ENCODE results near the gene DYNC1I2.

The DYNC1I2 gene

GRCh38 chr2:171787333-171788072, 100.2 kb downstream of the DYNC1I2 start:
- no peaks in the 10 kb centered on the region for H3K79me2 ChIP-seq (ENCODE audit: insufficient read depth, low read depth)
- no peak overlapping the region for H3K4me2 ChIP-seq
- TF ChIP-seq CTCF (conservative IDR thresholded peaks at IDR 0.05; ENCODE audit: low read depth, low read length) = no peak
- H3K4me1 ChIP-seq (ENCODE audit: low read depth, poor library complexity, severe bottlenecking) = no peaks in the 10 kb centered on the region
- H4K20me1 ChIP-seq (ENCODE audit: insufficient read depth) = no peaks in the 10 kb centered on the region
- no peak overlapping the region for H3K9ac ChIP-seq
- H3K36me3 ChIP-seq (ENCODE audit: insufficient read depth) = no peaks in the 10 kb centered on the region; the same call in 1 of the 2 replicates
- H3K4me3 ChIP-seq (IDR thresholded peaks at IDR 0.05; ENCODE audit: insufficient read depth, low read depth, low read length) = no peak overlapping the region
- no peaks in the 10 kb centered on the region for H3K27me3 ChIP-seq (ENCODE audit: insufficient read depth, low read depth)
- H3K27ac ChIP-seq = no peak overlapping the region
- no peak overlapping the region for H2AFZ ChIP-seq (ENCODE audit: low read depth)

GRCh38 chr2:171788316-171788993, 101.2 kb downstream of the DYNC1I2 start:
- Histone ChIP-seq H2AFZ (ENCODE audit: low read depth) (no peak overlapping the region), H3K27me3 (ENCODE audit: insufficient read depth, low read depth) (no peaks in the 10 kb centered on the region), H4K20me1 (ENCODE audit: insufficient read depth) (no peaks in the 10 kb centered on the region), H3K4me1 (ENCODE audit: low read depth, poor library complexity, severe bottlenecking) (no peaks in the 10 kb centered on the region), H3K27ac (no peak overlapping the region), H3K36me3 (ENCODE audit: insufficient read depth) (no peaks in the 10 kb centered on the region; the same call in 1 of the 2 replicates), H3K4me3 (IDR thresholded peaks at IDR 0.05; ENCODE audit: insufficient read depth, low read depth, low read length) (no peak overlapping the region), H3K9ac (no peak overlapping the region), H3K4me2 (no peak overlapping the region), H3K79me2 (ENCODE audit: insufficient read depth, low read depth) (no peaks in the 10 kb centered on the region)
- TF ChIP-seq CTCF (conservative IDR thresholded peaks at IDR 0.05; ENCODE audit: low read depth, low read length) = no peak

- Histone ChIP-seq H3K36me3 (ENCODE audit: insufficient read depth) (no peaks in the 10 kb centered on the region; the same call in 1 of the 2 replicates), H3K27ac (no peak overlapping the region), H4K20me1 (ENCODE audit: insufficient read depth) (no peaks in the 10 kb centered on the region), H3K27me3 (ENCODE audit: insufficient read depth, low read depth) (no peaks in the 10 kb centered on the region), H2AFZ (ENCODE audit: low read depth) (no peak overlapping the region), H3K9ac (no peak overlapping the region), H3K4me2 (no peak overlapping the region), H3K79me2 (ENCODE audit: insufficient read depth, low read depth) (no peaks in the 10 kb centered on the region), H3K4me1 (ENCODE audit: low read depth, poor library complexity, severe bottlenecking) (no peaks in the 10 kb centered on the region), H3K4me3 (IDR thresholded peaks at IDR 0.05; ENCODE audit: insufficient read depth, low read depth, low read length) (no peak overlapping the region)
- no peak for TF ChIP-seq CTCF (conservative IDR thresholded peaks at IDR 0.05; ENCODE audit: low read depth, low read length)
Observed at GRCh38 chr2:171789956-171790355, 102.7 kb downstream of the DYNC1I2 start.

GRCh38 chr2:171791361-171791760, 104.1 kb downstream of the DYNC1I2 start:
- no peak overlapping the region for H3K4me2 ChIP-seq
- H2AFZ ChIP-seq (ENCODE audit: low read depth) = no peak overlapping the region
- TF ChIP-seq CTCF (conservative IDR thresholded peaks at IDR 0.05; ENCODE audit: low read depth, low read length) = no peak
- no peak overlapping the region for H3K9ac ChIP-seq
- H3K79me2 ChIP-seq (ENCODE audit: insufficient read depth, low read depth) = no peaks in the 10 kb centered on the region
- no peaks in the 10 kb centered on the region for H3K27me3 ChIP-seq (ENCODE audit: insufficient read depth, low read depth)
- H3K4me3 ChIP-seq (IDR thresholded peaks at IDR 0.05; ENCODE audit: insufficient read depth, low read depth, low read length) = no peak overlapping the region
- H3K4me1 ChIP-seq (ENCODE audit: low read depth, poor library complexity, severe bottlenecking) = no peaks in the 10 kb centered on the region
- no peak overlapping the region for H3K27ac ChIP-seq
- no peaks in the 10 kb centered on the region; the same call in 1 of the 2 replicates for H3K36me3 ChIP-seq (ENCODE audit: insufficient read depth)
- no peaks in the 10 kb centered on the region for H4K20me1 ChIP-seq (ENCODE audit: insufficient read depth)
